ENCODE results near the gene YIF1B. TPM values are rescaled to one million over a fixed set of nuclear protein-coding genes. Genes with fewer than 3 reads are reported as not detected.

The YIF1B gene
- total and polyA plus RNA-seq, 9 of the 15 experiments (the other 6 are each of a cell fraction or from before 2014, with no cell fraction given) = 8.5 to 586 (median 323) TPM

GRCh38 chr19:38268539-38268938 is 47.2 kb downstream of the YIF1B start (continued):
- TF ChIP-seq MGA (IDR thresholded peaks at IDR 0.05) = no peak
- no peak for TF ChIP-seq ZBED1 (IDR thresholded peaks at IDR 0.05)
- TF ChIP-seq SMARCE1 (IDR thresholded peaks at IDR 0.05) = peak; percentile 35; the same call in 1 of the 2 replicates
- peak; percentile 20; the same call in 1 of the 2 replicates for TF ChIP-seq MTA2 (IDR thresholded peaks at IDR 0.05; ENCODE audit: low read depth)
- no peak for TF ChIP-seq THAP12 (CRISPR knock-in tag; IDR thresholded peaks at IDR 0.05)
- no peak for TF ChIP-seq C11orf30 (IDR thresholded peaks at IDR 0.05; ENCODE audit: low read depth)
- TF ChIP-seq MECOM (CRISPR knock-in tag; IDR thresholded peaks at IDR 0.05) = no peak
- no peak for TF ChIP-seq NEUROD1 (IDR thresholded peaks at IDR 0.05; ENCODE audit: borderline replicate concordance, low read depth, low read length, partially characterized antibody)
- TF ChIP-seq ETS2 (tag; IDR thresholded peaks at IDR 0.05; ENCODE audit: borderline replicate concordance, poor library complexity, severe bottlenecking) = no peak
- no peak for TF ChIP-seq ELF4 (CRISPR knock-in tag; IDR thresholded peaks at IDR 0.05)
- TF ChIP-seq NBN (IDR thresholded peaks at IDR 0.05; ENCODE audit: low read depth) = no peak
- TF ChIP-seq HOXB6 (CRISPR knock-in tag; IDR thresholded peaks at IDR 0.05; ENCODE audit: borderline replicate concordance) = no peak
- no peak for TF ChIP-seq ZNF551 (CRISPR knock-in tag; IDR thresholded peaks at IDR 0.05)
- TF ChIP-seq ARHGAP35 (IDR thresholded peaks at IDR 0.05; ENCODE audit: partially characterized antibody) = no peak
- TF ChIP-seq TAL1 (IDR thresholded peaks at IDR 0.05) = peak; percentile 48
- 0 out of 4 replicates have a peak, but pooled peaks of 1 of the 2 experiments have one; percentile 18 for TF ChIP-seq FOXK2 (conservative IDR thresholded peaks at IDR 0.05 in 1 of 2, IDR thresholded peaks at IDR 0.05 in 1 of 2; ENCODE audit: low read depth in 2 of 2)
- no peak for TF ChIP-seq ZNF589 (CRISPR knock-in tag; IDR thresholded peaks at IDR 0.05; ENCODE audit: low read depth)

Measured in K562 (cell line).